HG02885 (cell line): ENCODE results near the gene APOL2.
"Not testable (repeated sequence)": the region's sequence is repeated elsewhere in the genome, so short reads cannot be mapped to it uniquely, and the experiment has no call there.

Experiments used
- ATAC-seq: cut with Tn5 transposase; IDR thresholded peaks from one replicate; pipeline ENCODE4 v1.9.1; 2021; ENCODE audit warnings: mild to moderate bottlenecking; ENCODE audit not compliant: unreplicated experiment, poor library complexity

Gene APOL2

GRCh38 chr22:36263216-36263673 is 23.9 kb upstream of the APOL2 start:
- not testable (repeated sequence) for ATAC-seq

DNA sequence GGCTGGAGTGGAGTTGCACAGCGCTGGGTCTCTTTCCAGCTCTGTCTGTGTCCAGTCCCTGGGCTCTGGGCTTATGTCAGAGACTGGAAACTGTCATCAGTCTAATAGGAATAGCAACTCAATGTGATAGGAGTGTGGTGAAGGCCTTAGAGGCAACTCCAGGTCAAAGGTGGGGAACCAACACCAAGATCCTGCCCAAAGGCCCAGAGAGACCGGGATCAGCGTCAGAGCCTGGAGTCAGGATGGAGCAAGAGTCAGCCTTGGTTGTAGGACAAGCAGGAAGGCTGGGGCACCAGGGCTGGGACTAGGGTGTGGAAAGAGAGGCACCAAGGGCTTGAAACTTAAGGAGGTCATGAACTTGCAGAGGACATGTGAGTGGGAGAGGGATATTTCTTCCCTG is 23.0 kb upstream of the APOL2 start:
- not testable (repeated sequence) for ATAC-seq

- not testable (repeated sequence) for ATAC-seq
Observed at GRCh38 chr22:36261675-36262074, 22.3 kb upstream of the APOL2 start.

DNA sequence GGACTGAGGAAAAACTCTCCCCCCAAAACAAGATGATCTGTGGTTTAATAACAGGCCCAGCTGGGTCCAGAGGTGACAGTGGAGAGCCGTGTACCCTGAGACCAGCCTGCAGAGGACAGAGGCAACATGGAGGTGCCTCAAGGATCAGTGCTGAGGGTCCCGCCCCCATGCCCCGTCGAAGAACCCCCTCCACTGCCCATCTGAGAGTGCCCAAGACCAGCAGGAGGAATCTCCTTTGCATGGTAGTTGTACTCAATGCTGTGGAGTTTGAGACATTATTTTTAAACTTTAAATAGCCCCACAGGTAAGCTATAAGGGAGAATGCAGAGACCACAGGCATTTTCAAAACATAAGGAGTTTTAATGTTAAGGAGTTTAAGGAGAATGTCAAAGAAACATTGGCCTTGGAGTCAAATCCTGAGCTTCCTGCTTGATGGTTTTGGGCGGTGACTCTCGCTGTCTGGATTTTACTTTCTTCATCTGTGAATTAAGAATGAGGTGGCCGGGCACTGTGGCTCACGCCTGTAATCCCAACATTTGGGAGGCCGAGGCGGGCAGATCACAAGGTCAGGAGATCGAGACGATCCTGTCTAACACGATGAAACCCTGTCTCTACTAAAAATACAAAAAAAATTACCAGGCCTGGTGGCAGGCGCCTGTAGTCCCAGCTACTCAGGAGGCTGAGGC is 20.4 kb upstream of the APOL2 start:
- no peak for ATAC-seq

DNA sequence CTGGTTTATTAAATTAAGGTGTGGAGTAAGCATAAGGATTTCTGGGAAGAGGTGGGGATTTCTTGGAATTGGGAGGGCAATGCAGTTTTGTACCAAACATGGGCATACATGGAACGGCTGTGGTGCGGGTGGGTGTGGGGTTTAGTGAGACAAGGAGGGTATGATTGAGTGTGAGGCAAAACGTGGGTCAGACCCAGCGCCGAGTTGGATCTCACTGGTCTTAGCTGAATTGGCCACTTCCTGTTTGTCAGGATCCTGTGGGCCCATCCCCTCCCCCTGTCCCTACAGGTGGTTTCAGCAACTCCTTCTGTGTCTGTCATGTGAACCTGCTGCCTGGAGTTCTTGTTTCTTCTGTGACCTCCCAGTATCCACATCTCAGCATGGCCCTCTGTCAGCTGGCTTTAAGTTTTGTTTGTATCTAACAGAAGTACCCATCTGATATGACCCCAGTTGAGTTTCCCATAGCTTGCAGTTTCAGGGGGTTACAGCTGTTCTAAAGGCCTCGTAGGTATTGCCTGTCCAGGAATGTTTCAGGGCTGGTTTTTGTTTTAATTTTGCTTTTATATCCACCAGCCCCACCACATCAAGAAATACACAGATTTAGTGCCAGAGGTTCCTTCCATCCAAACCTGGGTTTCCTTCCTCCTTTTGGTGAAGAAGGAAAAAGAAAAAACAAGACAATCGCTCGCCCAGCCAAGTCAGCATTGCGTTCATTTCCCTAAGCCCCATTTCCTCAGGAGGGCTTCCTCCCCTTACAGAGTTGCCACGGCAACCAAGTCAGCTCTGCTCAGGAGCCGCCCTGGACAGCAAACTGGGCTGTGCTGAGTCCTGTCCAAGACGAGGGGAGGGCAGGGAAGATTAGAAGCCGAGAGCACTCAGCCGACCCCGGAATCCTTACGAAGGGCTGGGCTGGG is 19.6 kb upstream of the APOL2 start:
- ATAC-seq: no peak

DNA sequence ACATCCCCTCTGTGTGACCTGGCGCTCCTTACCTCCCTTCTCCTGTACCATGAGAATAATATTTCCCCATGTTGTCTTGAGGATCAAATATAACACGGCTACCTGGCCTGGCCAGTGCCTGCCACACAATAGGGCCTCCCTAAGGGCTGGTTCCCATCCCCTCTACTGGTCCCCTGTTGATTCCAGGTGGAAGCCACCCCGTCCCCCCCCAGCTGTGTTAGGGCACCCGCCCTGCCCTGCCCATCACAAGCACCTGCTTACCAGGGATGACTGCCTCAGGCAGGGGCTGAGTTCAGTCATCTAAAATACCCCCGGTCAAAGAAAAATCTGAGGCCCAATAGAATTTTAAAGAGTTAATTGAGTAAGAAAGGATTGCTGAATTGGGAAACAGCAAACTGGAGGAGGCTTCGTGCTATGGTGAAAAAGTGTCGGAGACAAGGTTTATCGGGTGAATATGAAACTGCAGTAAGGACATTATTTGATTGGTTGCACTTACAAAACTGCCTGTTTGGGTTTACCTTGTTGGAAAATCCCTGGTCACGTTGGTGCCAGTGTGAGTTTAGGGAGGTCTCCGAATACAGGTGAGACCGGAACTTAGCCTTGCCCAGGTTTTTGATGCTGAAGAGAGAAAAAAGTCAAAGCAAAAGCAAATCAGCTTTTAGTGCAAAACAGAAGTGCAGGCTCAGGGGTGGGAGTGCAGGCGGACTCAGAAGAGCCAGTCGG is 18.8 kb upstream of the APOL2 start:
- no peak for ATAC-seq

DNA sequence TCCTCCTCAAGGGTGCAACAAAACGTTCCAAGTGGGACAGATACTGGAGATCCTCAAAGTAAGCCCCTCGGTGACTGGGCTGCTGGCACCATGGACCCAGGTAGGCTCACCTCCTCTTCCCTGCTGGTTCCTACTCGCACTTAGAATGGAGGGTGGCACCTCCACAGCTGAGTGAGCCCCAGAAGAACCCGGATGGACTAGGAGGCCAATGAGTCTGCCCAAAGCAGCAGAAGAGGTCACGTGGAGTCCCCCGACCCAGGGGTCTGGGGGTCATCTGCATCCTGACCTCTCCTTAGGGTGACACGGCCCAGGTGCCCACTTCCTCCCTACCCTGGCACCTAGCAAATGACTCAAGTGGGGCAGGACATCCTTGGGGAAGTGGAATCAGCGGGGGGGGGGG is 18.0 kb upstream of the APOL2 start:
- no peak for ATAC-seq

DNA sequence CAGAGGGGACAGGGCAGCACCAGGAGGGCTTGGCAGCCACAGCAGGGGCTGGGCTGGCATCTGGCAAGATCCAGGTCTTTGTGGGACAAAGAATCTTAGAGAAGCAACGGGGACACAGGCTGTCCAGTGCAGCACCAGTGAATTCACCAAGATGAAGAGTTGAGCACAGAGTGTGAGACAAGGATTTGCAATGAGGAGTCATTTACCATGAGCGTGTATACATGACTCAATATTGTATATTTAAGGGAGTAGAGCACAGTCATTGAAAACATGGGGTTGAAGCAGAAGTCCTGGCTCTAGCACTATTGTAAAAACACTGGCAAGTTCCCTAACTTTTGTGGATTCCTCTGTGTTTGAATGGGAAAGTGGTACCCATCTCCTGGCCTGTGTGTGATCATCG is 17.2 kb upstream of the APOL2 start:
- ATAC-seq: no peak

GRCh38 chr22:36255572-36255971 is 16.2 kb upstream of the APOL2 start:
- ATAC-seq: not testable (repeated sequence)

DNA sequence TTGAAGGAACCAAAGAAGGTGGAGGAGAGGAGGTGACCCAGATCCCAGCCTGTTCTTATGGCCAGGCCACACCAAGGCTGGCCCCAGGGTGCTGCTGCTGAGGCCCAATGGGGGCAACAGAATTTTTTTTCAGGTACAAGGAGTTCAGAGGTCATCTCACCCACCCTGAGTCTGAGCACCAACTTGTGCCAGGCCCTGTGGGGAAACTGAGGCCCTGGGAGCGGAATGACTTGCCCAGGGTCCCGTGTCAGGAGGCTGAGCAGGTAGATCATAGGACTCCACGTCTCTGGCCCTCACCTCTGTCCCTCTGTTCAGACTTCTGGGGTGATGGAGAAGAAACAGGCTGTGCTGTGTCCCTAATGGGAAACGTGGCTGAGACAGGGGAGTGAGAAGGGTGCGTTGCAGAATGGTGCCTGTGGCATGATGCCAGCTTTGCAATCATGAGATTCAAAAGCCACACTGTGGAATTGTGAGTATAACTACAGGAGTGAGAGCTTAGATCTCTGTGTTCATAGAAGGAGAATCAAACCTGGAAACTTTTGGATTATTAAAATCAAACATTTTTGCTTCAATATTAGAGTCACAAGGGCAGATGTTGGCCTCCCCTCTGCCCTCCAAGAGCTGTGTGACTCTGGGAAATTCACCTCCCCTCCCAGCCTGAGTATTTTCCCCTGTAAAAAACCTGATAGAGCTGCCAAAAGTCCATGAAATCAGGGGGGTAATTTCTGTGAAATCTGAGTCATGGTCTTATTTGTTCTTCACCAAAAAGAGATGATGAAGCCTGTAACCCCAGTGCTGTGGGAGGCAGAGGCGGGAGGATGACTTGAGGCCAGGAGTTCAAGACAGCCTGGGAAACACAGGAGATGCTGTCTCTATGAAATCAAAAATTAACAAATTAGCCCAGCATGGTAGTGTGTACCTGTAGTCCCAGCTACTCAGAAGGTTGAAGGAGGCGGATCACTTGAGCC is 14.5 kb upstream of the APOL2 start:
- ATAC-seq: no peak

GRCh38 chr22:36252754-36253522 is 13.6 kb upstream of the APOL2 start, which contains the start of gene APOL1:
Gene APOL1 (plus strand): TSS chr22:36253133. CDS start chr22:36254956, 1,823 bp downstream.
- no peak for ATAC-seq

GRCh38 chr22:36251979-36252608 is 12.8 kb upstream of the APOL2 start:
- ATAC-seq: not testable (repeated sequence)

DNA sequence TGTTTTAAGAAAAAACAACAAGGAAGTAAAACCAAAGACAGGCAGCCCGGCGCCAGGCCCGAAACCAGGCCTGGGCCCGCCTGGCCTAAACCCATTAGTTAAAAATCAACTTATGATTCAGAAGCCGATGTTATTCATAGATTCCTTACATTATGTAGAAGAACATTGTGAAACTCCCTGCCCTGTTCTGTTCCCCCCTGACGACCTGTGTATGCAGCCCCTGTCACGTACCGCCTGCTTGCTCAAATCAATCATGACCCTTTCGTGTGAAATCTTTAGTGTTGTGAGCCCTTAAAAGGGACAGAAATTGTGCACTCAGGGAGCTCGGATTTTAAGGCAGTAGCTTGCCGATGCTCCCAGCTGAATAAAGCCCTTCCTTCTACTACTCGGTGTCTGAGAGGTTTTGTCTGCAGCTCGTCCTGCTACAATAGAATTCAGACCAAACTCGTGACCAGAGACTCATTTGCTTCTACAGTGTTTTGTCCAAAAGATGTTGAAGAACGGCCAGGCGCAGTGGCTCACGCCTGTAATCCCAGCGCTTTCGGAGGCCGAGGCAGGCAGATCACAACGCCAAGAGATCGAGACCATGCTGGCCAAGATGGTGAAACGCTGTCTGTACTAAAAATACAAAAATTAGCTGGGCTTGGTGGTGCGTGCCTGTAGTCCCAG is 11.1 kb upstream of the APOL2 start:
- ATAC-seq: not testable (repeated sequence)

GRCh38 chr22:36249160-36249559 is 9.8 kb upstream of the APOL2 start:
- no peak for ATAC-seq

DNA sequence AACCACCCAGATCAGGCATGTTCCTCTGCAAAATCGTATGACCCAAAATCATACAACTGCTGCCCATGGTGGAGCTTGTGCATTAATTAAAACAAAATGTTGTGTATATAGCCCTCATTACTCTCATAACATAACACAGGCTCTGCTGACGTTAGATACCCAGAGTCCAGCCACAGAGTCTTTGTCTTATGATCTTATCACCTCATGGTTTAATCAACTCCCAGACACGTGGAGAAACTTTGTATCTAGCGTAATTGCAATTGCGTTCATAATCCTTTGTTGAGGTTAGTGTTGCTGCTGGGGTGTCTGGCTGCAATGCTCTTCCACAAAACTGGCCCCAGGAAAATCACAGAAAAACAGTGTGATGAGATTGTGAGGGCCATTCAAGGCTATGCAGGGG is 8.6 kb upstream of the APOL2 start:
- no peak for ATAC-seq

GRCh38 chr22:36246718-36247117 is 7.4 kb upstream of the APOL2 start:
- no peak for ATAC-seq

DNA sequence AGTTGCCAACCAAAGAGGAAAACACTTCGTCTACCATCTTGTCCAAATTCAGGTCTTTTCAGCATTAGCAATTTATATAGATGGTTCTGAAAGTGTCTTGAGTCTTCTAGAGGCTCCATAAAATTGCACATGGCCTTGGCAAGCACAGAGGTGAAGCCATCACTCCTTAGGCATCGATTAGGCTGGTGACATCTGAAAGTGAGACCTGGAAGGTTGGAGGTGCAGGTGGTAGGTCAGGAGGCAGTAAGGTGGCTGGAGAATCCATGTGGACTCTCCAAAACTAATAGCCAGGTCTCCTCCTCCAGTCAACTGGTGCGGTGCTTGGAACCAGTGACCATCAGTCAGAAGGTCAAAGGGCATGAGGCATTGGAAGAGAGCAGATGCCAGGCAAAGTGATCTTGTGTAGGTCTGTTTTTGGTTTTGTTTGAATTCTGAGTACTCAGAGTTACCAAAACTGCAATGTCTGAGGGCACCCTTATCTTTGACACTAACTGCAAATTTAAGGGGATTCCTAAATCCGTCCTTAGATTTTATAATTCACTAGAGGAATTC is 6.6 kb upstream of the APOL2 start:
- no peak for ATAC-seq
